Measurements from ENCODE around the gene TRPC3. TPM values are rescaled to one million over a fixed set of nuclear protein-coding genes. Genes with fewer than 3 reads are reported as not detected.
A peak's percentile ranks its signal among the peaks of the same experiment; 100 is the strongest.

Gene TRPC3
- total and polyA plus RNA-seq, 5 donors from 2014 or later, result 0.52 TPM; not detected in 4

GRCh38 chr4:121876070-121876469, 75.8 kb downstream of the TRPC3 start:
- Mint-ChIP-seq H3K4me3 (no peak overlapping the region), H3K4me1 (peaks cover 0 to 5% (median 2%) of the 10 kb centered on the region in 4 donors), H3K36me3 (no peaks in the 10 kb centered on the region), H3K27ac (no peak overlapping the region), H3K9me3 (peaks cover 0 to 1% (median 0%) of the 10 kb centered on the region in 7 donors), H3K27me3 (peaks cover 65% of the 10 kb centered on the region)
- H3K4me1 ChIP-seq (ENCODE audit: control insufficient read depth, insufficient read depth, low read length, poor library complexity, severe bottlenecking), result no peaks in the 10 kb centered on the region
- H3K27ac ChIP-seq (ENCODE audit: insufficient read depth, low read length, poor library complexity, severe bottlenecking), result no peak overlapping the region
- no peak overlapping the region for H3K4me3 ChIP-seq (ENCODE audit: low read depth, low read length)
- peaks cover 34% of the 10 kb centered on the region for H3K27me3 ChIP-seq (ENCODE audit: control insufficient read depth, insufficient read depth, low read length)
- no peaks in the 10 kb centered on the region for H3K36me3 ChIP-seq (ENCODE audit: control insufficient read depth, insufficient read depth, low read length)
- DNase-seq, result no peak
- peaks cover 0 to 2% of the 10 kb centered on the region in 2 experiments for H3K9me3 ChIP-seq (ENCODE audit: control insufficient read depth in 2 of 2, low read length in 2 of 2)
- no peak for ATAC-seq (ENCODE audit: low read depth in 2 of 2)

DNA sequence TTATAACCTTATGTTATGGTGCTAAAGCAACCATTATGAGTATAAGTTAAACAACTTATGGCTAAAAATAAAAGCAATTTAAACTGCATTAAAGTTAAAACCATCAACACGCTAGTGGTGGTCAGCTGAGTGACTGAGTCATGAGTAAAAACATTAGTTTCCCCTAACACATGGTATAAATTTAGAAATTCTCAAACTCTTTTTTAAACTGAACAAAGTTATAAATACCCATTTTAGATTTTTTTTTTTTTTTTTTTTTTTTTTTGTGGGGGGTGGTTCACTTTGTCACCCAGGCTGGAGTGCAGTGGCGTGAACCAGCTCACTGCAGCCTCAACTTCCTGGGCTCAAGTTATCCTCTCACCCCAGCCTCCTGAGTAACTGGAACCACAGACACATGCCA, 76.2 kb downstream of the TRPC3 start:
- Histone ChIP-seq H3K4me1 (ENCODE audit: control insufficient read depth, insufficient read depth, low read length, poor library complexity, severe bottlenecking) (peaks cover 3% of the 10 kb centered on the region), H3K27ac (ENCODE audit: insufficient read depth, low read length, poor library complexity, severe bottlenecking) (no peak overlapping the region), H3K36me3 (ENCODE audit: control insufficient read depth, insufficient read depth, low read length) (no peaks in the 10 kb centered on the region), H3K9me3 (ENCODE audit: control insufficient read depth in 2 of 2, low read length in 2 of 2) (peaks cover 0 to 2% of the 10 kb centered on the region in 2 experiments), H3K27me3 (ENCODE audit: control insufficient read depth, insufficient read depth, low read length) (peaks cover 31% of the 10 kb centered on the region), H3K4me3 (ENCODE audit: low read depth, low read length) (no peak overlapping the region)
- peaks cover 66% of the 10 kb centered on the region for H3K27me3 Mint-ChIP-seq
- DNase-seq (no peak), ATAC-seq (ENCODE audit: low read depth in 2 of 2) (no peak)
- H3K4me1 Mint-ChIP-seq, result peaks cover 0 to 9% (median 6%) of the 10 kb centered on the region in 4 donors
- H3K27ac Mint-ChIP-seq, result no peak overlapping the region
- H3K36me3 Mint-ChIP-seq, result no peaks in the 10 kb centered on the region
- peaks cover 0 to 1% (median 0%) of the 10 kb centered on the region in 7 donors for H3K9me3 Mint-ChIP-seq
- H3K4me3 Mint-ChIP-seq, result no peak overlapping the region

GRCh38 chr4:121873604-121874003, 78.3 kb downstream of the TRPC3 start:
- Histone ChIP-seq H3K36me3 (ENCODE audit: control insufficient read depth, insufficient read depth, low read length) (no peaks in the 10 kb centered on the region), H3K27me3 (ENCODE audit: control insufficient read depth, insufficient read depth, low read length) (peaks cover 15% of the 10 kb centered on the region), H3K9me3 (ENCODE audit: control insufficient read depth in 2 of 2, low read length in 2 of 2) (no peaks in the 10 kb centered on the region), H3K4me1 (ENCODE audit: control insufficient read depth, insufficient read depth, low read length, poor library complexity, severe bottlenecking) (peaks cover 19% of the 10 kb centered on the region), H3K4me3 (ENCODE audit: low read depth, low read length) (no peak overlapping the region), H3K27ac (ENCODE audit: insufficient read depth, low read length, poor library complexity, severe bottlenecking) (no peak overlapping the region)
- Mint-ChIP-seq H3K27ac (no peak overlapping the region), H3K36me3 (no peaks in the 10 kb centered on the region), H3K27me3 (peaks cover 51% of the 10 kb centered on the region), H3K9me3 (peaks cover 0 to 1% (median 0%) of the 10 kb centered on the region in 7 donors), H3K4me3 (no peak overlapping the region), H3K4me1 (peaks cover 5 to 24% (median 17%) of the 10 kb centered on the region in 4 donors)
- no peak for ATAC-seq (ENCODE audit: low read depth in 2 of 2)
- no peak for DNase-seq

GRCh38 chr4:121869841-121870822, 81.7 kb downstream of the TRPC3 start, which contains the start of gene BBS7:
Gene BBS7 (minus strand): TSS chr4:121870474. CDS start chr4:121870313, 161 bp downstream.
- ATAC-seq (ENCODE audit: low read depth in 2 of 2), result peak; percentile 99

GRCh38 chr4:121863799-121864198, 88.1 kb downstream of the TRPC3 start:
- no peaks in the 10 kb centered on the region for H3K9me3 ChIP-seq (ENCODE audit: control insufficient read depth in 2 of 2, low read length in 2 of 2)
- H3K27me3 Mint-ChIP-seq, result no peaks in the 10 kb centered on the region
- no peak overlapping the region for H3K27ac Mint-ChIP-seq
- peaks cover 19% of the 10 kb centered on the region for H3K36me3 Mint-ChIP-seq
- H3K9me3 Mint-ChIP-seq, result no peaks in the 10 kb centered on the region
- peaks cover 0 to 13% (median 5%) of the 10 kb centered on the region in 4 donors for H3K4me1 Mint-ChIP-seq
- H3K36me3 ChIP-seq (ENCODE audit: control insufficient read depth, insufficient read depth, low read length), result peaks cover 5% of the 10 kb centered on the region
- no peak overlapping the region for H3K27ac ChIP-seq (ENCODE audit: insufficient read depth, low read length, poor library complexity, severe bottlenecking)
- H3K27me3 ChIP-seq (ENCODE audit: control insufficient read depth, insufficient read depth, low read length), result no peaks in the 10 kb centered on the region
- DNase-seq, result no peak
- no peak for ATAC-seq (ENCODE audit: low read depth in 2 of 2)
- H3K4me1 ChIP-seq (ENCODE audit: control insufficient read depth, insufficient read depth, low read length, poor library complexity, severe bottlenecking), result no peaks in the 10 kb centered on the region
- no peak overlapping the region for H3K4me3 ChIP-seq (ENCODE audit: low read depth, low read length)
- H3K4me3 Mint-ChIP-seq, result no peak overlapping the region

More at GRCh38 chr4:121869841-121870822, 81.7 kb downstream of the TRPC3 start, which contains the start of gene BBS7:
- peak within 1 kb of the TSS; percentile 87 for H3K4me3 ChIP-seq (ENCODE audit: low read depth, low read length)
- peak within 1 kb of the TSS; percentile 95 to 99 (median 98) for H3K4me3 Mint-ChIP-seq
- peaks cover 19% of the 10 kb centered on the region for H3K4me1 ChIP-seq (ENCODE audit: control insufficient read depth, insufficient read depth, low read length, poor library complexity, severe bottlenecking)
- peak within 1 kb of the TSS; percentile 70 for H3K27ac ChIP-seq (ENCODE audit: insufficient read depth, low read length, poor library complexity, severe bottlenecking)
- H3K27me3 Mint-ChIP-seq, result peaks cover 28% of the 10 kb centered on the region
- peaks cover 2% of the 10 kb centered on the region for H3K36me3 ChIP-seq (ENCODE audit: control insufficient read depth, insufficient read depth, low read length)
- H3K36me3 Mint-ChIP-seq, result peaks cover 14% of the 10 kb centered on the region
- H3K27ac Mint-ChIP-seq, result peak within 1 kb of the TSS; percentile 86 to 97 (median 89)
- H3K9me3 Mint-ChIP-seq, result no peaks in the 10 kb centered on the region
- DNase-seq, result peak; percentile 89 to 97 (median 91)
- peaks cover 4% of the 10 kb centered on the region for H3K27me3 ChIP-seq (ENCODE audit: control insufficient read depth, insufficient read depth, low read length)
- H3K4me1 Mint-ChIP-seq, result peaks cover 5 to 29% (median 18%) of the 10 kb centered on the region in 4 donors
- H3K9me3 ChIP-seq (ENCODE audit: control insufficient read depth in 2 of 2, low read length in 2 of 2), result no peaks in the 10 kb centered on the region

GRCh38 chr4:121861426-121861825, 90.4 kb downstream of the TRPC3 start:
- ATAC-seq (ENCODE audit: low read depth in 2 of 2) (no peak), DNase-seq (no peak)
- Mint-ChIP-seq H3K9me3 (no peaks in the 10 kb centered on the region), H3K36me3 (peaks cover 15% of the 10 kb centered on the region), H3K27ac (no peak overlapping the region), H3K4me3 (no peak overlapping the region), H3K4me1 (peaks cover 0 to 11% (median 2%) of the 10 kb centered on the region in 4 donors), H3K27me3 (no peaks in the 10 kb centered on the region)
- no peaks in the 10 kb centered on the region for H3K4me1 ChIP-seq (ENCODE audit: control insufficient read depth, insufficient read depth, low read length, poor library complexity, severe bottlenecking)
- no peak overlapping the region for H3K4me3 ChIP-seq (ENCODE audit: low read depth, low read length)
- H3K27ac ChIP-seq (ENCODE audit: insufficient read depth, low read length, poor library complexity, severe bottlenecking), result no peak overlapping the region
- no peaks in the 10 kb centered on the region for H3K9me3 ChIP-seq (ENCODE audit: control insufficient read depth in 2 of 2, low read length in 2 of 2)
- peaks cover 3% of the 10 kb centered on the region for H3K36me3 ChIP-seq (ENCODE audit: control insufficient read depth, insufficient read depth, low read length)
- no peaks in the 10 kb centered on the region for H3K27me3 ChIP-seq (ENCODE audit: control insufficient read depth, insufficient read depth, low read length)

- no peak for DNase-seq
- peaks cover 3% of the 10 kb centered on the region for H3K36me3 ChIP-seq (ENCODE audit: control insufficient read depth, insufficient read depth, low read length)
- ATAC-seq (ENCODE audit: low read depth in 2 of 2), result no peak
- peaks cover 5% of the 10 kb centered on the region for H3K36me3 Mint-ChIP-seq
- H3K27me3 ChIP-seq (ENCODE audit: control insufficient read depth, insufficient read depth, low read length), result no peaks in the 10 kb centered on the region
- no peaks in the 10 kb centered on the region for H3K27me3 Mint-ChIP-seq
- no peak overlapping the region for H3K4me3 Mint-ChIP-seq
- H3K27ac ChIP-seq (ENCODE audit: insufficient read depth, low read length, poor library complexity, severe bottlenecking), result no peak overlapping the region
- H3K4me1 ChIP-seq (ENCODE audit: control insufficient read depth, insufficient read depth, low read length, poor library complexity, severe bottlenecking), result no peaks in the 10 kb centered on the region
- H3K9me3 ChIP-seq (ENCODE audit: control insufficient read depth in 2 of 2, low read length in 2 of 2), result no peaks in the 10 kb centered on the region
- peaks cover 0 to 11% (median 0%) of the 10 kb centered on the region in 4 donors for H3K4me1 Mint-ChIP-seq
- no peaks in the 10 kb centered on the region for H3K9me3 Mint-ChIP-seq
- H3K4me3 ChIP-seq (ENCODE audit: low read depth, low read length), result no peak overlapping the region
- no peak overlapping the region for H3K27ac Mint-ChIP-seq
Observed at GRCh38 chr4:121860121-121860520, 91.7 kb downstream of the TRPC3 start.
